ENCODE measurements around the gene RPL27.
"Not testable (repeated sequence)": the region's sequence is repeated elsewhere in the genome, so short reads cannot be mapped to it uniquely, and the experiment has no call there.

DNA sequence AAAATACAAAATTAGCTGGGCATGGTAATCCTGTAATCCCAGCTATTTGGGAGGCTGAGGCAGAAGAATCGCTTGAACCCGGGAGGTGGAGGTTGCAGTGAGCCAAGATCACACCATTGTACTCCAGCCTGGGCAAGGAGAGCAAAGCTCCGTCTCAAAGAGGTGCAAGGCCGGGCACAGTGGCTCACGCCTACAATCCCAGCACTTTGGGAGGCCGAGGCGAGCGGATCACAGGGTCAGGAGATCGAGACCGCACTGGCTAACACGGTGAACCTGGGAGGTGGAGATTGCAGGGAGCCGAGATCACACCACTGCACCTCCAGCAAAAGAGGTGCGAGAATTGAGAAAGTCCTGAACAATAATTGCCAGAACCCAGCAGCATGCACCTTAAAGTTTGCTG lies 2.7 kb downstream of the RPL27 start:
- not testable (repeated sequence) for TF ChIP-seq CTCF, POLR2A (IDR thresholded peaks at IDR 0.05)
